Endothelial cell of umbilical vein (primary cell): ENCODE results near the gene IRF6.

Source experiments
- CTCF ChIP-seq, 2 donors: IDR thresholded peaks; 1 replicate in 1 of 2; 2 replicates in 1 of 2; pipeline ENCODE4 v1.5.1; 2011; ENCODE audit warnings: low read length in 2 of 2, mild to moderate bottlenecking in 2 of 2, moderate library complexity in 2 of 2, control low read depth in 1 of 2, inconsistent platforms in 1 of 2, low read depth in 1 of 2; ENCODE audit not compliant: insufficient read depth in 1 of 2; ENCODE audit errors: extremely low read depth in 1 of 2
- EZH2 ChIP-seq: IDR thresholded peaks from 2 replicates; pipeline ENCODE4 v1.6.1; 2012; ENCODE audit warnings: borderline replicate concordance, low read depth, mild to moderate bottlenecking, moderate library complexity, low read length, inconsistent platforms; ENCODE audit not compliant: severe bottlenecking
- POLR2A ChIP-seq: IDR thresholded peaks from 2 replicates; pipeline ENCODE4 v1.6.1; 2012; ENCODE audit warnings: low read depth, mild to moderate bottlenecking, control low read depth, low read length
- POLR2AphosphoS5 ChIP-seq: IDR thresholded peaks from 2 replicates; pipeline ENCODE4 v1.6.1; 2012; ENCODE audit warnings: low read depth, mild to moderate bottlenecking, control low read depth, low read length, moderate library complexity; ENCODE audit not compliant: insufficient read depth

- TF ChIP-seq CTCF (IDR thresholded peaks at IDR 0.05; ENCODE audit: extremely low read depth in 1 of 2, insufficient read depth in 1 of 2, low read depth in 1 of 2, low read length in 2 of 2) (no peak), POLR2A (no peak), EZH2 (no peak), POLR2AphosphoS5 (no peak)
Observed at GRCh38 chr1:209807509-209807908, 1.6 kb upstream of the IRF6 start.
